GM23248 (cell line): ENCODE data around the gene NYNRIN. TPM values are rescaled to one million over a fixed set of nuclear protein-coding genes. Genes with fewer than 3 reads are reported as not detected.
A peak's percentile ranks its signal among the peaks of the same experiment; 100 is the strongest.

ENCODE experiments used
- DNase-seq: peaks from one replicate; pipeline ENCODE4 v3.0.0-alpha.2; 2015
- H2AFZ ChIP-seq: fragments of 200-600 bp; sonication (generic); 2 replicates; pipeline ENCODE4 v1.6.1; 2016; ENCODE audit warnings: antibody characterized with exemption
- H3F3A ChIP-seq: fragments of 200-600 bp; sonication (generic); 2 replicates; pipeline ENCODE4 v1.6.1; 2016; ENCODE audit warnings: mild to moderate bottlenecking, antibody characterized with exemption, mixed run types; ENCODE audit not compliant: insufficient read depth
- H3K27ac ChIP-seq: fragments of 200-600 bp; sonication (generic); 2 replicates; pipeline ENCODE4 v1.5.1; 2016; ENCODE audit warnings: mild to moderate bottlenecking
- H3K27me3 ChIP-seq: fragments of 200-600 bp; sonication (generic); replicated peaks from 2 replicates; pipeline ENCODE4 v1.6.1; 2016; ENCODE audit warnings: mild to moderate bottlenecking; ENCODE audit not compliant: insufficient read depth
- H3K36me3 ChIP-seq: fragments of 200-600 bp; sonication (generic); 2 replicates; pipeline ENCODE4 v1.6.1; 2016; ENCODE audit warnings: low read depth, mild to moderate bottlenecking
- H3K4me1 ChIP-seq: fragments of 200-600 bp; sonication (generic); 2 replicates; pipeline ENCODE4 v1.6.1; 2016; ENCODE audit warnings: mild to moderate bottlenecking; ENCODE audit not compliant: insufficient read depth
- H3K4me2 ChIP-seq: fragments of 200-600 bp; sonication (generic); one replicate; pipeline ENCODE4 v1.6.1; 2016; ENCODE audit warnings: mild to moderate bottlenecking; ENCODE audit not compliant: unreplicated experiment
- H3K4me3 ChIP-seq: fragments of 200-600 bp; sonication (generic); 2 replicates; pipeline ENCODE4 v1.5.1; 2016; ENCODE audit warnings: mild to moderate bottlenecking
- H3K79me2 ChIP-seq: fragments of 200-600 bp; sonication (generic); 2 replicates; pipeline ENCODE4 v1.6.1; 2016; ENCODE audit warnings: mild to moderate bottlenecking; ENCODE audit not compliant: insufficient read depth
- H3K9ac ChIP-seq: fragments of 200-600 bp; sonication (generic); 2 replicates; pipeline ENCODE4 v1.6.1; 2016; ENCODE audit warnings: mild to moderate bottlenecking
- H3K9me2 ChIP-seq: fragments of 200-600 bp; sonication (generic); 2 replicates; pipeline ENCODE4 v1.6.1; 2016; ENCODE audit warnings: mixed run types, mild to moderate bottlenecking, moderate library complexity; ENCODE audit not compliant: insufficient read depth
- H3K9me3 ChIP-seq: fragments of 200-600 bp; sonication (generic); one replicate; pipeline ENCODE4 v1.6.1; 2017; ENCODE audit warnings: low read depth
- H4K20me1 ChIP-seq: fragments of 200-600 bp; sonication (generic); 2 replicates; pipeline ENCODE4 v1.6.0; 2016; ENCODE audit not compliant: insufficient read depth
- EZH2 ChIP-seq: fragments of 200-600 bp; sonication (generic); IDR thresholded peaks from 2 replicates; pipeline ENCODE4 v1.6.1; 2018; ENCODE audit warnings: antibody characterized with exemption, mild to moderate bottlenecking; ENCODE audit not compliant: insufficient read depth, poor library complexity, severe bottlenecking
- EZH2phosphoT487 ChIP-seq: fragments of 200-600 bp; sonication (generic); IDR thresholded peaks from 2 replicates; pipeline ENCODE4 v1.6.1; 2018; ENCODE audit warnings: antibody characterized with exemption, moderate library complexity, mild to moderate bottlenecking, low read depth; ENCODE audit not compliant: insufficient read depth
- WGBS, 2 experiments: methylation state at CpG; one replicate each; pipeline ENCODE4 v1.1.6; 2015 to 2017; ENCODE audit warnings: low lambda C conversion rate in 2 of 2, low coverage in 1 of 2; ENCODE audit errors: missing lambda C conversion rate in 2 of 2; 5-methylcytosine and 5-hydroxymethylcytosine counted together
- in situ Hi-C: fragments of 300-500 bp; cut with MboI; formaldehyde crosslinking; loops from 2 replicates; pipeline ENCODE4 v1.15.0; 2020
- polyA plus RNA-seq: library from polyadenylated mRNA; unstranded; fragments of >200 nt; fragmentation: Nextera tagmentation; extraction: Ambion mirVana; gene quantifications from 2 replicates; pipeline ENCODE4 v1.2.1, GENCODE V29; 2016
- total RNA-seq: library from RNA; depleted of rRNA; stranded (reverse); fragments of >200 nt; shearing (Covaris generic); gene quantifications from 2 replicates; pipeline ENCODE4 v1.2.3, GENCODE V29; 2014

NYNRIN gene
- total and polyA plus RNA-seq, 2 experiments from 2014 or later, result 2.2 to 4.4 TPM

DNA sequence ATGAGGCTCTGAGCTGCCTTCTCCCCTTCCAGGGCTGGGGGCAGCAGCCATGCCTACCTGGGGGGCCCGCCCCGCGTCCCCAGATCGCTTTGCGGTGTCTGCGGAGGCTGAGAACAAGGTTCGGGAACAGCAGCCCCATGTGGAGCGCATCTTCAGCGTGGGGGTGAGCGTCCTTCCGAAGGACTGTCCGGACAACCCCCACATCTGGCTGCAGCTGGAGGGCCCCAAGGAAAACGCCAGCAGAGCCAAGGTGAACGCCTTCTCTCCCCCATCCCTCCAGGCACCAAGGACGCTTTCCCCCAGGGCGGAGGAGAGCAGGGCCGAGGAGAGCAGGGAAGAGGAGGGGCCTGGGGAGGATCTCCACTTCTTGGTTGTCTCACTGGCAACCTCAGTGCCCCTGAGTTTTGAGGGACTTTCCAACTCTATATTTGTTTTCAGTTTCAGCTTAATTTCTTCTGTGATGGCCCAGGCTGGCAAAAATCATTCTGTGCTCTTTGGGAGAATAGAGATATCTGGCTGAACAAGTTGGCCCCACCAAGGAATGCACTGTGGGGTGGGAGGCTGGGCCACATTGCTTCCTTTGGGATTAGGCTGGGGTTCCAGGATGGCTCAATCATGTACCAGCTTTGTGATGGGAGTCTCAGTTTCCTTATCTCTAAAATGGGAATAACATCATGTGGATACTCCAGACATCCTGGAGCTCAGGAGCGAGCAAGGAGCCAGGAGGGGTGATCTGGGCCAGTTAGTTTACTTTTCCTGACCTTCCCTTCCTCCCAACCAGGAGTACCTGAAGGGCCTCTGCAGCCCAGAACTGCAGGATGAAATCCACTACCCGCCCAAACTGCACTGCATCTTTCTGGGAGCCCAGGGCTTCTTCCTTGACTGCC is 32.1 kb downstream of the NYNRIN start:
- peak; percentile 80 for DNase-seq
- 0 to 1% methylated on average over 19 of the region's 19 CpGs for WGBS, 2 experiments
- Histone ChIP-seq H3K27ac (peak overlapping the region; percentile 98), H3K9ac (peak overlapping the region; percentile 97), H3K9me3 (no peaks in the 10 kb centered on the region), H3K79me2 (peaks cover 46% of the 10 kb centered on the region), H3F3A (peaks cover 40% of the 10 kb centered on the region), H3K36me3 (peaks cover 18% of the 10 kb centered on the region), H3K4me3 (peak overlapping the region; percentile 97), H2AFZ (no peak overlapping the region), H3K27me3 (no peaks in the 10 kb centered on the region), H3K4me2 (peak overlapping the region; percentile 97), H3K4me1 (peaks cover 34% of the 10 kb centered on the region), H4K20me1 (no peaks in the 10 kb centered on the region), H3K9me2 (no peaks in the 10 kb centered on the region)
- in situ Hi-C loops, result no loop called here
- no peak for TF ChIP-seq EZH2
- TF ChIP-seq EZH2phosphoT487, result no peak

DNA sequence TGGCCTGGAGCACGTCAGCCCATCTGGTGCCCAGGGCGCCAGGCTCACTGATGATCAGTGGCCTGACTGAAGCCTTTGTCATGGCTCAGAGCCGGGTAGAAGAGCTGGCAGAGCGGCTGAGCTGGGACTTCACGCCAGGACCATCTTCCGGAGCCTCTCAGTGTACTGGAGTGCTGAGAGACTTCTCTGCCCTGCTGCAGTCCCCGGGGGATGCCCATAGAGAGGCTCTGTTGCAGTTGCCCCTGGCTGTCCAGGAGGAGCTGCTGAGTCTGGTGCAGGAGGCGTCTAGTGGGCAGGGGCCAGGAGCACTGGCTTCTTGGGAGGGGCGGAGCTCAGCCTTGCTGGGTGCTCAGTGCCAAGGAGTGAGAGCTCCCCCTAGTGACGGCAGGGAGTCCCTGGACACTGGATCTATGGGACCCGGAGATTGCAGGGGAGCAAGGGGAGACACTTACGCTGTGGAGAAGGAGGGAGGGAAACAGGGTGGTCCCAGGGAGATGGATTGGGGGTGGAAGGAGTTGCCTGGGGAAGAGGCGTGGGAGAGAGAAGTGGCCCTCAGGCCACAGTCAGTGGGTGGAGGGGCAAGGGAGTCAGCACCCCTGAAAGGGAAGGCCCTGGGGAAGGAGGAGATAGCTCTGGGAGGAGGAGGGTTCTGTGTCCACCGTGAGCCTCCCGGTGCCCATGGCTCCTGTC is 32.9 kb downstream of the NYNRIN start:
- peak; percentile 97 for DNase-seq
- Histone ChIP-seq H3K9me3 (no peaks in the 10 kb centered on the region), H3K4me1 (peaks cover 33% of the 10 kb centered on the region), H3K27ac (peak overlapping the region; percentile 98), H4K20me1 (no peaks in the 10 kb centered on the region), H3K9ac (peak overlapping the region; percentile 97), H3K9me2 (no peaks in the 10 kb centered on the region), H3K4me3 (peak overlapping the region; percentile 97), H3K79me2 (peaks cover 46% of the 10 kb centered on the region), H3K4me2 (peak overlapping the region; percentile 97), H2AFZ (no peak overlapping the region), H3K36me3 (peaks cover 24% of the 10 kb centered on the region), H3F3A (peaks cover 39% of the 10 kb centered on the region), H3K27me3 (no peaks in the 10 kb centered on the region)
- no peak for TF ChIP-seq EZH2phosphoT487
- WGBS, 2 experiments, result 3% methylated on average over 12 to 15 of the region's 15 CpGs
- in situ Hi-C loops, result no loop called here

DNA sequence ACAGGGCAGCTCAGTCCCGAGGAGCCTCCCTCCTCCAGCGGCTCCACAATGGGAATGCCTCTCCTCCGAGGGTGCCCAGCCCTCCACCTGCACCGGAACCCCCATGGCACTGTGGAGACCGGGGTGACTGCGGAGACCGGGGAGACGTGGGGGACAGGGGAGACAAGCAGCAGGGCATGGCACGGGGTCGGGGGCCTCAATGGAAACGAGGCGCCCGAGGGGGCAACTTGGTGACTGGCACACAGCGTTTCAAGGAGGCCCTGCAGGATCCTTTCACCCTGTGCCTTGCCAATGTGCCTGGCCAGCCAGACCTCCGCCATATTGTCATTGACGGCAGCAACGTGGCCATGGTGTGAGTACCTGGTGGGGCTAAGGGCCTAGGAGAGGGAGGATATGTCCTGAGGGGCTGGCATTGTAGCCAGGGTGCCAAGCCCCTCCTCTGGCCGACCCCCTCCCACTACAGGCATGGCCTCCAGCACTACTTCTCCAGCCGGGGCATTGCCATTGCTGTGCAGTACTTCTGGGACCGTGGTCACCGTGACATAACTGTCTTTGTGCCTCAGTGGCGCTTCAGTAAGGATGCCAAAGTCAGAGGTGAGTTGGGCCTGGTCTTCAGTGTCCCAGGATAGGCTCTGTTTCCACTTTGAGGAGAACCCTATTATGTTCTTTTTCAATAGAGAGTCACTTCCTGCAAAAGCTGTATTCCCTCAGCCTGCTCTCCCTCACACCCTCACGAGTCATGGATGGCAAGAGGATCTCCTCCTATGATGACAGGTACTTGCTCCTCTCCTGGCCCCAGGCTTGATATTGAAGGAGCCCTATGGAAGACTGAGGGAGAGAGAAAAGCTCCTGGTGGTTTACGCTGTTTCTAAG is 33.7 kb downstream of the NYNRIN start:
- peaks cover 24% of the 10 kb centered on the region for H3K36me3 ChIP-seq
- peak; percentile 59 for DNase-seq
- no peaks in the 10 kb centered on the region for H4K20me1 ChIP-seq
- in situ Hi-C loops, result no loop called here
- TF ChIP-seq EZH2, result no peak
- TF ChIP-seq EZH2phosphoT487, result no peak
- H3K4me1 ChIP-seq, result peaks cover 33% of the 10 kb centered on the region
- H3F3A ChIP-seq, result peaks cover 39% of the 10 kb centered on the region
- no peaks in the 10 kb centered on the region for H3K9me2 ChIP-seq
- H3K9ac ChIP-seq, result peak overlapping the region; percentile 97; the same call in 1 of the 2 replicates
- no peak overlapping the region for H2AFZ ChIP-seq
- H3K27me3 ChIP-seq, result no peaks in the 10 kb centered on the region
- H3K9me3 ChIP-seq, result no peaks in the 10 kb centered on the region
- 68 to 70% methylated on average over 20 to 24 of the region's 24 CpGs for WGBS, 2 experiments
- peak overlapping the region; percentile 97 for H3K4me3 ChIP-seq
- H3K79me2 ChIP-seq, result peaks cover 52% of the 10 kb centered on the region
- H3K4me2 ChIP-seq, result peak overlapping the region; percentile 97
- H3K27ac ChIP-seq, result 0 out of 2 replicates have a peak overlapping the region, but pooled peaks have one; percentile 1

DNA sequence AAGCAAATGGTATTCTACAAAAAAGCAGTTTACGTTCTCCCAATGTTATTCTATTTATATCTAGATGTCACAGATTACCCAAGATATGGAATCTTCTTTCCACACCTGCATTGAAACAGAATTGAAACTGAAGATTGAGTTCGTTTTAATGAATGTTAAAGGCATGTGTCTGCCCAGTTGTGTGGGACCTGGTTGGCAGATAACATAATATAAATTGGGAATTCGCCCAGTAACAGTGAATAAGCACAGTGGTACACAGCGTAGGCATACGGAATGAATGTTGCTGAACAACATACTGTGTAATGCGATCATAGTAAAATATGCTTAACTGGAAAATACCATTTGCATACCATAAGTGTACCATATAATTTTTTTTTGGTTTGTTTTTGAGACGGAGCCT is 35.2 kb downstream of the NYNRIN start:
- Histone ChIP-seq H3F3A (peaks cover 47% of the 10 kb centered on the region), H3K36me3 (peaks cover 33% of the 10 kb centered on the region), H3K79me2 (peaks cover 67% of the 10 kb centered on the region), H3K27me3 (no peaks in the 10 kb centered on the region), H3K9ac (no peak overlapping the region), H3K27ac (no peak overlapping the region), H3K9me2 (no peaks in the 10 kb centered on the region), H2AFZ (no peak overlapping the region), H3K4me3 (no peak overlapping the region), H4K20me1 (no peaks in the 10 kb centered on the region), H3K9me3 (no peaks in the 10 kb centered on the region), H3K4me2 (no peak overlapping the region), H3K4me1 (peaks cover 33% of the 10 kb centered on the region)
- WGBS, 2 experiments, result 71 to 72% methylated on average over 7 of the region's 7 CpGs
- in situ Hi-C loops, result no loop called here
- no peak for DNase-seq
- TF ChIP-seq EZH2phosphoT487 (no peak), EZH2 (no peak)
